Astrocyte (in vitro differentiated cells and primary cell): ENCODE measurements around the gene ELMO2.

Experiments
- CTCF ChIP-seq: IDR thresholded peaks from 2 replicates; pipeline ENCODE4 v1.5.1; 2011; ENCODE audit warnings: low read depth, mild to moderate bottlenecking, inconsistent platforms, low read length, moderate library complexity; ENCODE audit not compliant: insufficient read depth
- EZH2 ChIP-seq: IDR thresholded peaks from 2 replicates; pipeline ENCODE4 v1.6.1; 2012; ENCODE audit warnings: mild to moderate bottlenecking, low read length, inconsistent platforms; ENCODE audit not compliant: insufficient read depth

- TF ChIP-seq EZH2, result no peak
- no peak for TF ChIP-seq CTCF
These were observed 54.0 kb downstream of the ELMO2 start for GRCh38 chr20:46352370-46352938.
